Uterus (tissue), 4 donors: ENCODE data around the gene E2F1. TPM values are rescaled to one million over a fixed set of nuclear protein-coding genes. Genes with fewer than 3 reads are reported as not detected.
A peak's percentile ranks its signal among the peaks of the same experiment; 100 is the strongest.

Source experiments
- DNase-seq, 2 donors: peaks; one replicate each; pipeline ENCODE4 v3.0.0-alpha.2; 2019 to 2020
- H3K27ac ChIP-seq, 2 donors: fragments of 200-600 bp; sonication (generic); 1 replicate in 1 of 2; 2 replicates in 1 of 2; pipeline ENCODE4 v1.5.1; 2016 to 2018
- H3K27me3 ChIP-seq, 2 donors: fragments of 200-600 bp; sonication (generic); one replicate each; pipeline ENCODE4 v1.5.1; 2018 to 2019; ENCODE audit warnings: control low read depth in 1 of 2
- H3K36me3 ChIP-seq, 2 donors: fragments of 200-600 bp; sonication (generic); one replicate each; pipeline ENCODE4 v1.5.1; 2019; ENCODE audit warnings: control low read depth in 1 of 2
- H3K4me1 ChIP-seq, 2 donors: fragments of 200-600 bp; sonication (generic); one replicate each; pipeline ENCODE4 v1.5.1; 2018 to 2019; ENCODE audit warnings: control low read depth in 1 of 2
- H3K4me3 ChIP-seq, 2 donors: fragments of 200-600 bp; sonication (generic); 1 replicate in 1 of 2; 2 replicates in 1 of 2; pipeline ENCODE4 v1.5.1; 2018 to 2019; ENCODE audit warnings: mild to moderate bottlenecking in 1 of 2
- H3K9me3 ChIP-seq, 2 donors: fragments of 200-600 bp; sonication (generic); one replicate each; pipeline ENCODE4 v1.5.1; 2019; ENCODE audit warnings: control low read depth in 1 of 2
- CTCF ChIP-seq, 4 experiments: fragments of 200-600 bp in 2 of 4; fragments of 450-650 bp in 2 of 4; sonication (generic) in 2 of 4; IDR thresholded peaks; one replicate each; pipeline ENCODE4 v1.5.1; 2016 to 2019; ENCODE audit warnings: antibody characterized with exemption in 4 of 4, mild to moderate bottlenecking in 2 of 4, moderate library complexity in 1 of 4
- POLR2A ChIP-seq, 2 donors: fragments of 450-650 bp; IDR thresholded peaks; one replicate each; pipeline ENCODE4 v1.6.1; 2016; ENCODE audit warnings: antibody characterized with exemption in 2 of 2, mild to moderate bottlenecking in 1 of 2, moderate library complexity in 1 of 2
- intact Hi-C: fragments of 100-400 bp; cut with DNase I; formaldehyde crosslinking; loops from one replicate; pipeline ENCODE4 v1.15.1; 2023; ENCODE audit warnings: low total_unique reads
- total RNA-seq, 4 donors: library from RNA; depleted of rRNA in 3 of 4; stranded (reverse); fragments of >200 nt in 3 of 4; gene quantifications; one replicate each; pipeline versions ENCODE4 v1.1.0 to v1.2.4, GENCODE V29; 2014 to 2023
- donor health status: DM: yes; HTN: yes; CAD: no.

The E2F1 gene
- total RNA-seq, 4 donors from 2014 or later = 0.51 to 7.3 (median 1.5) TPM; not detected in 1

- Histone ChIP-seq H3K4me3 (peak overlapping the region; percentile 48 to 58), H3K27ac (peak overlapping the region; percentile 90 to 95), H3K9me3 (no peaks in the 10 kb centered on the region), H3K36me3 (no peaks in the 10 kb centered on the region), H3K4me1 (peaks cover 0 to 8% of the 10 kb centered on the region in 2 donors), H3K27me3 (no peaks in the 10 kb centered on the region)
- TF ChIP-seq CTCF (IDR thresholded peaks at IDR 0.05) (no peak), POLR2A (IDR thresholded peaks at IDR 0.05) (no peak)
- intact Hi-C loops = no loop called here
- DNase-seq = peak; percentile 50 to 69
Measured at GRCh38 chr20:33667245-33667675, 18.9 kb downstream of the E2F1 start.

GRCh38 chr20:33666293-33667244, 19.6 kb downstream of the E2F1 start, which contains the start of gene ACTL10:
TSS of gene ACTL10 (plus strand) at chr20:33666943. CDS start at chr20:33667498, 555 bp downstream.
- H3K4me3 ChIP-seq = peak within 1 kb of the TSS; percentile 48 to 58
- peak; percentile 86 to 96 for TF ChIP-seq POLR2A (IDR thresholded peaks at IDR 0.05)
- TF ChIP-seq CTCF (IDR thresholded peaks at IDR 0.05) = peak; percentile 31 to 53 (median 44)

GRCh38 chr20:33664762-33665144, 21.4 kb downstream of the E2F1 start:
- Histone ChIP-seq H3K27ac (peak overlapping the region in 1 of 2 donors; percentile 91), H3K4me3 (no peak overlapping the region), H3K4me1 (peaks cover 0 to 7% of the 10 kb centered on the region in 2 donors), H3K9me3 (no peaks in the 10 kb centered on the region), H3K27me3 (no peaks in the 10 kb centered on the region), H3K36me3 (no peaks in the 10 kb centered on the region)
- TF ChIP-seq CTCF (IDR thresholded peaks at IDR 0.05) (no peak), POLR2A (IDR thresholded peaks at IDR 0.05) (no peak)
- intact Hi-C loops = no loop called here
- peak in 1 of 2 donors; percentile 16 for DNase-seq

More at GRCh38 chr20:33666293-33667244, 19.6 kb downstream of the E2F1 start, which contains the start of gene ACTL10:
- peak within 1 kb of the TSS; percentile 90 to 95 for H3K27ac ChIP-seq
- no peaks in the 10 kb centered on the region for H3K27me3 ChIP-seq
- peak; percentile 99 for DNase-seq
- H3K36me3 ChIP-seq = no peaks in the 10 kb centered on the region
- H3K4me1 ChIP-seq = peaks cover 0 to 7% of the 10 kb centered on the region in 2 donors
- intact Hi-C loops = no loop called here
- no peaks in the 10 kb centered on the region for H3K9me3 ChIP-seq

GRCh38 chr20:33664085-33664761, 22.0 kb downstream of the E2F1 start:
- Histone ChIP-seq H3K9me3 (no peaks in the 10 kb centered on the region), H3K36me3 (no peaks in the 10 kb centered on the region), H3K27ac (peak overlapping the region; percentile 89 to 91), H3K4me3 (peak overlapping the region; percentile 60 to 72), H3K27me3 (no peaks in the 10 kb centered on the region), H3K4me1 (peaks cover 0 to 7% of the 10 kb centered on the region in 2 donors)
- intact Hi-C loops = no loop called here
- no peak for DNase-seq
- no peak for TF ChIP-seq CTCF (IDR thresholded peaks at IDR 0.05)
- TF ChIP-seq POLR2A (IDR thresholded peaks at IDR 0.05) = no peak
